C4-2B (cell line): ENCODE measurements around the gene WSCD1.

ENCODE experiments used
- ZFX ChIP-seq: fragments of 450-650 bp; IDR thresholded peaks from 2 replicates; pipeline ENCODE4 v1.6.1; 2017
- TF ChIP-seq, protein P1 (sequence below): fragments of 450-650 bp; conservative IDR thresholded peaks from 2 replicates; pipeline ENCODE4 v1.5.1; 2017; ENCODE audit warnings: mild to moderate bottlenecking

DNA sequence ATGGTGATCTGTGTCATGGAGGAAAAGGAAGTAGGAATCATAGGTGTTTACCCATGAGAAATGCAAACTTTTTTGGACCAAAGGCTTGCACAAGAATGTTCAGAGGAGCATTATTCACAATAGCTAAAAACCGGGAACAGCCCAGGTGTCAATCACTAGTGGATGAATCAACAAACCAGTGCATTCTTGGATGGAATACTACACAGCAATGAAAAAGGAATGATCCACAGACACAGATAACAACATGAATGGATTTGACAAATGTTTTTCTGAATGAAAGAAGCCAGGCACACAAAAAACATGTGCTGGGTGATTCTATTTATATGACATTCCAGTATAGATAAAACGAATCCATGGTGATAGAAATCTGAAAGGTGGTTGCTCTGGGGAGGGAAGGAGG, 36.0 kb downstream of the WSCD1 start:
- TF ChIP-seq, protein P1, sequence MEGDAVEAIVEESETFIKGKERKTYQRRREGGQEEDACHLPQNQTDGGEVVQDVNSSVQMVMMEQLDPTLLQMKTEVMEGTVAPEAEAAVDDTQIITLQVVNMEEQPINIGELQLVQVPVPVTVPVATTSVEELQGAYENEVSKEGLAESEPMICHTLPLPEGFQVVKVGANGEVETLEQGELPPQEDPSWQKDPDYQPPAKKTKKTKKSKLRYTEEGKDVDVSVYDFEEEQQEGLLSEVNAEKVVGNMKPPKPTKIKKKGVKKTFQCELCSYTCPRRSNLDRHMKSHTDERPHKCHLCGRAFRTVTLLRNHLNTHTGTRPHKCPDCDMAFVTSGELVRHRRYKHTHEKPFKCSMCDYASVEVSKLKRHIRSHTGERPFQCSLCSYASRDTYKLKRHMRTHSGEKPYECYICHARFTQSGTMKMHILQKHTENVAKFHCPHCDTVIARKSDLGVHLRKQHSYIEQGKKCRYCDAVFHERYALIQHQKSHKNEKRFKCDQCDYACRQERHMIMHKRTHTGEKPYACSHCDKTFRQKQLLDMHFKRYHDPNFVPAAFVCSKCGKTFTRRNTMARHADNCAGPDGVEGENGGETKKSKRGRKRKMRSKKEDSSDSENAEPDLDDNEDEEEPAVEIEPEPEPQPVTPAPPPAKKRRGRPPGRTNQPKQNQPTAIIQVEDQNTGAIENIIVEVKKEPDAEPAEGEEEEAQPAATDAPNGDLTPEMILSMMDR: no peak
- no peak for TF ChIP-seq ZFX
